NB4 (cell line): ENCODE data around the gene NGF.
"Not testable (repeated sequence)": the region's sequence is repeated elsewhere in the genome, so short reads cannot be mapped to it uniquely, and the experiment has no call there.

Source experiments
- DNase-seq: peaks from one replicate; pipeline ENCODE4 v3.0.0; 2010; ENCODE audit warnings: low read depth
- H3K4me3 ChIP-seq: one replicate; pipeline ENCODE4 v1.5.1; 2011; ENCODE audit warnings: mild to moderate bottlenecking, low read depth, low read length, moderate library complexity
- CTCF ChIP-seq: IDR thresholded peaks from one replicate; pipeline ENCODE4 v1.5.1; 2012; ENCODE audit warnings: low read depth, low read length
- MAX ChIP-seq: IDR thresholded peaks from 2 replicates; pipeline ENCODE4 v1.6.1; 2011; ENCODE audit warnings: low read depth, low read length
- MYC ChIP-seq: IDR thresholded peaks from 2 replicates; pipeline ENCODE4 v1.6.1; 2011; ENCODE audit warnings: low read depth, low read length
- POLR2A ChIP-seq: IDR thresholded peaks from 2 replicates; pipeline ENCODE4 v1.6.1; 2011; ENCODE audit warnings: mild to moderate bottlenecking; ENCODE audit not compliant: insufficient read length; ENCODE audit errors: extremely low read depth

The NGF gene

GRCh38 chr1:115337633-115338456, at the start of gene NGF:
TSS of gene NGF (minus strand) at chr1:115338249. CDS start at chr1:115286795, 51,454 bp downstream.
- no peak within 1 kb of the TSS for H3K4me3 ChIP-seq
- no peak for DNase-seq
- no peak for TF ChIP-seq CTCF
- no peak for TF ChIP-seq POLR2A
- TF ChIP-seq MAX, result no peak
- TF ChIP-seq MYC, result no peak

DNA sequence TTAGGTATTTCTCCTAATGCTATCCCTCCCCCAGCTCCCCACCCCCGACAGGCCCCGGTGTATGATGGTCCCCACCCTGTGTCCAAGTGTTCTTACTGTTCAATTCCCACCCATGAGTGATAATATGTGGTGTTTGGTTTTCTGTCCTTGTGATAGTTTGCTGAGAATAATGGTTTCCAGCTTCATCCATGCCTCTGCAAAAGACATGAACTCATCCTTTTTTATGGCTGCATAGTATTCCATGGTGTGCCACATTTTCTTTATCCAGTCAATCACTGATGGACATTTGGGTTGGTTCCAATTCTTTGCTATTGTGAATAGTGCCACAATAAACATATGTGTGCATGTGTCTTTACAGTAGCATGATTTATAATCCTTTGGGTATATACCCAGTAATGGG, 45.4 kb upstream of the NGF start:
- not testable (repeated sequence) for H3K4me3 ChIP-seq, DNase-seq

DNA sequence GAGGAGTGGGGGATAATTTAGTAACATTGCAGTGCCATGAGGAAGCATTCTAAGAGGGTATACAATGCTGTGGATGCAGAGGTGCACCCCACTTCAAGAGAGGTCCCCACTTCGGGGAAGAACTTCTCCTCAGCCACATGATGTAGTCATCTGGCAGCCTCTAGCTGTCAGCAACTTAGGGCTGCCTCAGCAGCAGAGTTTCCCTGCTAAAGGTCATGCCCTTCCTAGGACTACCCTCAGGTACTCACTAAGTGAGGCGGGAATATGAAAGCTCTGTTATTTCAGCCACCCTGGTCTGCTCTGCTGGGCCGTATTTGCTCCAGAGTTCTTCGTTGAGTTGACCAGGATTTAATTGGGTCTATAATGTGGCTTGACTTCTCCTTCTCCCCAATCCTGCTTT, 41.9 kb upstream of the NGF start:
- DNase-seq, result no peak
- H3K4me3 ChIP-seq, result no peak overlapping the region
- TF ChIP-seq CTCF (no peak), MYC (no peak), MAX (no peak), POLR2A (no peak)

DNA sequence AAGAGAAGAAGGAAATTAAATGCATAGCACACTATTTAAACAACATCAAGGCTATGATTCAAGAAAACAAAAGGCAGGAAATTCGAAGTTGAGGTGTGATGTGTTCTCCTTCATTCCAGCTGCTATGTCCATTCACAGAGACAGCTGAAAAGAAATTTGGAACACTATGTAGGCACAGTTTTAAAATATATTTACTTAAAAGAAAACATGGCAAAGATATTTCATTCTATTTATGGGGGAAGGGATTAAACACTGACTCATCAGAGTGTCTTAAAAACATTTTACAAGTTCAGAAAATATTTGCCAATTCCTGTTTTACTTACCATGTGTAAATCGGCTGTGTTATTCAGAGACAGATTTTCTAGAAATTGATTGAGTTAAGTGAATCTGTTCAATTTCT, 39.4 kb upstream of the NGF start:
- no peak for TF ChIP-seq CTCF
- H3K4me3 ChIP-seq, result no peak overlapping the region
- DNase-seq, result no peak

GRCh38 chr1:115374598-115374997, 36.5 kb upstream of the NGF start:
- no peak overlapping the region for H3K4me3 ChIP-seq
- DNase-seq, result no peak
- no peak for TF ChIP-seq POLR2A
- no peak for TF ChIP-seq MAX
- no peak for TF ChIP-seq MYC
- no peak for TF ChIP-seq CTCF

DNA sequence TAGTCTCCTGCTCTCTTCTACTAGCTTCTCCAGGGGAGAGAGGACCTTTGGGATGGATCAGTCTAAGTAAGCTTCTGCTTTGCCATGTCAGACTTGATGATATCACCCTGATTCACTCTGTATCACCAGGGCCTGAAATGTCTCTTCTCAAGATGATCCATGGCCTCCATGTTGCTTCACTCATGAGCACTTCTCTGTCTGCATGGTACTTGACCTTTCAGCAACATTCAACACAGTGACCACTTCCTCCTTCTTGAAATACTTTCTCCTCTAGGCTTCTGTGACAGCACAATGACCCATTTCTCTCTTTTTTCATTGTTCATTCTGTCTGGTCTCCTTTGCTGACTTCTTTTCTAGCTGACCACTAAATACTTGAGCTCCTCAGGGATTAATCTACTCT, 35.3 kb upstream of the NGF start:
- H3K4me3 ChIP-seq, result no peak overlapping the region
- TF ChIP-seq MYC, result no peak
- no peak for TF ChIP-seq MAX
- no peak for TF ChIP-seq POLR2A
- TF ChIP-seq CTCF, result no peak
- peak; percentile 44 for DNase-seq
